Activated T-helper 1 cell treated with anti-CD3 and anti-CD28 coated beads, Interleukin-12 subunit alpha, Interleukin-12 subunit beta, Interleukin-2, Interleukin-4 antibody, amounts not matched to agents 30 ng/mL and 10 ng/mL and 1 ng/mL, durations not matched to agents 14 hours and 24 hours and 36 hours (primary cell): ENCODE measurements around the gene LASP1. TPM values are rescaled to one million over a fixed set of nuclear protein-coding genes. Genes with fewer than 3 reads are reported as not detected.
A peak's percentile ranks its signal among the peaks of the same experiment; 100 is the strongest.

Experiments
- DNase-seq: peaks from one replicate; pipeline ENCODE4 v3.0.0; 2021; ENCODE audit warnings: low spot score
- H3K27ac Mint-ChIP-seq: one replicate; pipeline ENCODE4 v1.8.0; 2021; ENCODE audit warnings: mild to moderate bottlenecking, mixed read lengths
- H3K27me3 Mint-ChIP-seq: one replicate; pipeline ENCODE4 v1.8.0; 2022; ENCODE audit warnings: mild to moderate bottlenecking, moderate library complexity, mixed read lengths; ENCODE audit not compliant: insufficient read depth
- H3K36me3 Mint-ChIP-seq: one replicate; pipeline ENCODE4 v1.8.0; 2021; ENCODE audit warnings: low read depth, mixed read lengths
- H3K4me1 Mint-ChIP-seq: one replicate; pipeline ENCODE4 v1.8.0; 2021; ENCODE audit warnings: low read depth, mixed read lengths
- H3K4me3 Mint-ChIP-seq: one replicate; pipeline ENCODE4 v1.8.0; 2021; ENCODE audit warnings: mild to moderate bottlenecking, moderate library complexity, mixed read lengths
- H3K9me3 Mint-ChIP-seq: one replicate; pipeline ENCODE4 v1.8.0; 2021; ENCODE audit warnings: mixed read lengths
- intact Hi-C: fragments of 100-400 bp; cut with micrococcal nuclease; formaldehyde crosslinking; loops from one replicate; pipeline ENCODE4 v1.15.1; 2024
- total RNA-seq: library from RNA; stranded (reverse); gene quantifications from 2 replicates; pipeline ENCODE4 v1.2.3, GENCODE V29; 2022

The LASP1 gene
- total RNA-seq, 1 donor from 2014 or later: 133 TPM

GRCh38 chr17:38885044-38885727, 15.3 kb downstream of the LASP1 start:
- Mint-ChIP-seq H3K36me3 (peaks cover 48% of the 10 kb centered on the region), H3K9me3 (no peaks in the 10 kb centered on the region), H3K4me1 (peaks cover 73% of the 10 kb centered on the region), H3K27me3 (no peaks in the 10 kb centered on the region), H3K4me3 (peak overlapping the region; percentile 49), H3K27ac (peak overlapping the region; percentile 70)
- no peak for DNase-seq
- intact Hi-C loops: no loop called here

GRCh38 chr17:38885728-38886642, 16.1 kb downstream of the LASP1 start:
- H3K9me3 Mint-ChIP-seq: no peaks in the 10 kb centered on the region
- intact Hi-C loops: no loop called here
- no peak overlapping the region for H3K4me3 Mint-ChIP-seq
- peaks cover 75% of the 10 kb centered on the region for H3K4me1 Mint-ChIP-seq
- H3K36me3 Mint-ChIP-seq: peaks cover 46% of the 10 kb centered on the region
- H3K27ac Mint-ChIP-seq: peak overlapping the region; percentile 70
- no peak for DNase-seq
- H3K27me3 Mint-ChIP-seq: no peaks in the 10 kb centered on the region

- Mint-ChIP-seq H3K4me3 (no peak overlapping the region), H3K9me3 (no peaks in the 10 kb centered on the region), H3K27ac (peak overlapping the region; percentile 70)
Observed at GRCh38 chr17:38886643-38887010, 16.8 kb downstream of the LASP1 start.

GRCh38 chr17:38888842-38889241, 19.0 kb downstream of the LASP1 start:
- Mint-ChIP-seq H3K36me3 (peaks cover 38% of the 10 kb centered on the region), H3K4me1 (peaks cover 69% of the 10 kb centered on the region), H3K27me3 (no peaks in the 10 kb centered on the region), H3K9me3 (no peaks in the 10 kb centered on the region), H3K4me3 (no peak overlapping the region), H3K27ac (no peak overlapping the region)
- no peak for DNase-seq
- intact Hi-C loops: no loop called here

More at GRCh38 chr17:38886643-38887010, 16.8 kb downstream of the LASP1 start:
- intact Hi-C loops: no loop called here
- Mint-ChIP-seq H3K4me1 (peaks cover 75% of the 10 kb centered on the region), H3K36me3 (peaks cover 42% of the 10 kb centered on the region), H3K27me3 (no peaks in the 10 kb centered on the region)
- DNase-seq: no peak

DNA sequence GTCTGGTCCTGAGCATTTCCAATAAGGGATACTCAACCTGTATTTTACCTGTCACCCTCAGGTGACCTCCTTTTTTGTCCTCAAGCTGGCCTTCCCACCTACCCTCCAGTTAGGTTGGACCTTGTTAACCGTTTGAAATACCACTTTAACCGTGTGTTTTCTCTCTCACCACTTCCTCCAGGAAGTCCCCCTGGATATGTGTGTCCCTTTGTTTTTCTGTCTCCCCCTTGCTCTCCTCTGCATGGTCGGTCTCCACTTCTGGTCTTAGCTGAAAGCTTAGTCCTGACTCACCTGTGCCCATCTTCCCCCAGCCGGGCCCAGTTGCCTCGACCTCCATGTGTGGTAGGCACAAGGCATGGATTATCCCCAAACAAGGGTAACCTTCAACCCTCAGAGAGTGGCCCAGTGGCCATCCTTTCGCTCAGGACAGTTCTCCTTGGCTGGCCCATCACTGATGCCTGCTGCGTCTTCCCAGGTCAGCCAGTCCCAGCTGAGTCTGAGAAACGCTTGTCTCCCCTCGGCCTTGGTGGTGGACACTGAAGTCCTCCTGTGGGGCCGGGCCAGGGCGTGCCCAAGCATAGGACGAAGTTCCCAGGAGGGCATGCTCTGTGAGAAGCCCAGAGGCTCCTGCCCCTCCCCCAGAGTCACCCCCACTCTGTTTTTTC, 20.0 kb downstream of the LASP1 start:
- Mint-ChIP-seq H3K4me3 (peak overlapping the region; percentile 46), H3K27me3 (no peaks in the 10 kb centered on the region), H3K27ac (peak overlapping the region; percentile 81), H3K4me1 (peaks cover 72% of the 10 kb centered on the region), H3K36me3 (peaks cover 40% of the 10 kb centered on the region), H3K9me3 (no peaks in the 10 kb centered on the region)
- no peak for DNase-seq
- intact Hi-C loops: no loop called here

DNA sequence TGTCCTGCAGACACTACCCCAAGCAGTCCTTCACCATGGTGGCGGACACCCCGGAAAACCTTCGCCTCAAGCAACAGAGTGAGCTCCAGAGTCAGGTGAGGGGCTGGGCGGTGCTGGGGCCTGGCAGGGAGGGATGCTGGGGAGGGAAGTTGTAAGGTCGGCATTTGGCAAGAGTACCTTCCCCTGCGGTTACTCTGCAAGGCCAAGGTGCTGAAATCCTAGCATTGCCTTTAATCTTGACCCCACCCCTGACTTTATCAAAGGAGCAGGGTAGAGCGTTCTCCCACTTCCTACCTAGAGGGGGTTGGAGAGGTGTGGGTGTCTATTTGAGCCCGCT, 20.5 kb downstream of the LASP1 start:
- Mint-ChIP-seq H3K36me3 (peaks cover 40% of the 10 kb centered on the region), H3K4me3 (peak overlapping the region; percentile 36), H3K27me3 (no peaks in the 10 kb centered on the region), H3K4me1 (peaks cover 69% of the 10 kb centered on the region), H3K27ac (peak overlapping the region; percentile 81), H3K9me3 (no peaks in the 10 kb centered on the region)
- no peak for DNase-seq
- intact Hi-C loops: no loop called here

DNA sequence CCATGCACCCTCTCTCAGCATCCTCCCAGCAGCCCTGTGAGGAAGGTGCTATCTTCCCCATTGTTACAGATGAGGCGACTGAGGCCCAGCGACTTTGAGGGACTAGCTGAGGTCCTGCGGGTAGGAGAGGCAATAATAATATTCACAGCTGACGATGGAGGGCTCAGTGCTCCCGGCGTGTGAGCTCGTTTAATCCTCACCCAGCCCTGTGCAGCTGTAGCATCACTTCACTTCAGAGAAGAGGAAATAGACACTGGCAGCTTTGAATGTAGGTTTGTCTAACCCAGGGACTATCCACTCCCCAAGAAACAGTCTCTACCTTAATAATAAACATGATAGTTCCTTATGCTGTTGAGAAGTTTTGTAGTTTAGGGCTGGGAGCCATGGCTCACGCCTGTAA, 21.6 kb downstream of the LASP1 start:
- Mint-ChIP-seq H3K9me3 (no peaks in the 10 kb centered on the region), H3K36me3 (peaks cover 39% of the 10 kb centered on the region), H3K27ac (peak overlapping the region; percentile 81), H3K4me3 (peak overlapping the region; percentile 53), H3K4me1 (peaks cover 62% of the 10 kb centered on the region), H3K27me3 (no peaks in the 10 kb centered on the region)
- intact Hi-C loops: no loop called here
- no peak for DNase-seq

- Mint-ChIP-seq H3K4me1 (peaks cover 61% of the 10 kb centered on the region), H3K9me3 (no peaks in the 10 kb centered on the region), H3K4me3 (peak overlapping the region; percentile 53), H3K36me3 (peaks cover 38% of the 10 kb centered on the region), H3K27ac (peak overlapping the region; percentile 81), H3K27me3 (no peaks in the 10 kb centered on the region)
- no peak for DNase-seq
- intact Hi-C loops: no loop called here
Observed at GRCh38 chr17:38892083-38892482, 22.2 kb downstream of the LASP1 start.

DNA sequence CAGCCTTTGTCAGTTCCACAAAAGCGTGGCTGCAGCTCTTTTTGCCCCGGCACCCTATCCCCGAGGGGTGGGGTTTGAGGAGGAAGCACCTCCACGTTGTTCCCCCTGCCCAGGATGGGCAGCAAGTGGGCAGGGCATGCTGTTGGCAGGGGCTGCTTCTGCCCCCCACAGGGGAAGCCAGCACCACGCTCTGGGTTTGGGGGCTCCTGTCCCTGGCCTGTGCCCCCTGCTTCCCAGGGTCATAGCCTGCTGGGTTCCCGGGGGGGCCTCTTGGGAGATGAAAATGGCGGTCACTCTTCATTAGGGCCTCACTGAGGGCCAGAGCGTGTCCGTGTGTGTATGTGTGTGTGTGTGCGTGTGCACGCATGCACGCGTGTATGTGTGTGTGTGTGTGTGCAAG, 22.8 kb downstream of the LASP1 start:
- Mint-ChIP-seq H3K4me1 (peaks cover 66% of the 10 kb centered on the region), H3K4me3 (no peak overlapping the region), H3K9me3 (no peaks in the 10 kb centered on the region), H3K27ac (peak overlapping the region; percentile 73), H3K36me3 (peaks cover 40% of the 10 kb centered on the region), H3K27me3 (no peaks in the 10 kb centered on the region)
- DNase-seq: no peak
- intact Hi-C loops: no loop called here

DNA sequence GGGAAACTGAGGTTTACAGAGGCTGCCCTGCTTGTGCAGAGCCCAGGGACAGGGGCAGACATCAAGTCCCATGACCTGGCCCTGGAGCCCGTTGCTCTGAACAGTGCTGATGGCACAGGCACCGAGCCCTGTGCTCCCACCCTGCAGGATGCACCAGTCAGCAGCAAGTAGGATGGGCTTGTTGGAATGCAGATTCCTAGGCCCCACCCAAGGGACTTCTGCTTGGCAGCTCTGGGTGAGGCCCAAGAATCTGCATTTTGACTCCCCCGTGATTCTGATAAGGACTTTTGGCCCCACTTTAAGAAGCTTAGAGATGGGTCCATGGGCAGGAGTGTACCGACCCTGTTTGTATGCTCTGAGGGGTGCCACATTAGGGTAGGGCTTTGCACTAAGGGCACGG, 23.3 kb downstream of the LASP1 start:
- H3K27me3 Mint-ChIP-seq: no peaks in the 10 kb centered on the region
- H3K4me3 Mint-ChIP-seq: peak overlapping the region; percentile 31
- H3K27ac Mint-ChIP-seq: no peak overlapping the region
- intact Hi-C loops: no loop called here
- peaks cover 43% of the 10 kb centered on the region for H3K36me3 Mint-ChIP-seq
- H3K9me3 Mint-ChIP-seq: no peaks in the 10 kb centered on the region
- H3K4me1 Mint-ChIP-seq: peaks cover 71% of the 10 kb centered on the region
- DNase-seq: no peak

- no peaks in the 10 kb centered on the region for H3K9me3 Mint-ChIP-seq
- H3K36me3 Mint-ChIP-seq: peaks cover 44% of the 10 kb centered on the region
- peak overlapping the region; percentile 70 for H3K27ac Mint-ChIP-seq
- no peak for DNase-seq
- H3K27me3 Mint-ChIP-seq: no peaks in the 10 kb centered on the region
- peak overlapping the region; percentile 31 for H3K4me3 Mint-ChIP-seq
- intact Hi-C loops: no loop called here
- peaks cover 72% of the 10 kb centered on the region for H3K4me1 Mint-ChIP-seq
Observed at GRCh38 chr17:38893607-38894006, 23.7 kb downstream of the LASP1 start.

DNA sequence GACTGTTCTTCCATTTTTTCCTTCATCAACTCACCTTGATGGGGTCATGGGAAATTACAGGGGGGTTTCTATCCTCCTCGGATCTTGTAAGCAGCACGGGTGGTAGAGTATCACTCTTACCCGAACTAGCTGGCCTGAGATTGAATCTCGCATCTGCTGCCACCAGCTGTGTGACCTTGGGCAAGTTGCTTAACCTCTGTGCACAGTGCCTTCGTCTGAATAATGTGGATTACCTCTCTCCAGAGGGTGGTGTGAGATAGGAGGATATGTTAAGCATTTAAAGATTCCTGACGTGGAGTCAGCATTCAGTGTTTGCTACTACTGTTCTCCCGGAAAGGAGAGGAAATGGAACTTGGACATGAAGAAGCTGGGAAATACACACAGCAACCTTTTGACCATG, 24.4 kb downstream of the LASP1 start:
- H3K4me1 Mint-ChIP-seq: peaks cover 72% of the 10 kb centered on the region
- H3K4me3 Mint-ChIP-seq: no peak overlapping the region
- DNase-seq: no peak
- intact Hi-C loops: no loop called here
- no peaks in the 10 kb centered on the region for H3K27me3 Mint-ChIP-seq
- H3K36me3 Mint-ChIP-seq: peaks cover 43% of the 10 kb centered on the region
- peak overlapping the region; percentile 70 for H3K27ac Mint-ChIP-seq
- no peaks in the 10 kb centered on the region for H3K9me3 Mint-ChIP-seq
